Measurements from ENCODE around the gene PSMB7. TPM values are rescaled to one million over a fixed set of nuclear protein-coding genes. Genes with fewer than 3 reads are reported as not detected.

PSMB7 gene
- total and polyA plus RNA-seq, 12 donors = 148 to 308 (median 163) TPM

DNA sequence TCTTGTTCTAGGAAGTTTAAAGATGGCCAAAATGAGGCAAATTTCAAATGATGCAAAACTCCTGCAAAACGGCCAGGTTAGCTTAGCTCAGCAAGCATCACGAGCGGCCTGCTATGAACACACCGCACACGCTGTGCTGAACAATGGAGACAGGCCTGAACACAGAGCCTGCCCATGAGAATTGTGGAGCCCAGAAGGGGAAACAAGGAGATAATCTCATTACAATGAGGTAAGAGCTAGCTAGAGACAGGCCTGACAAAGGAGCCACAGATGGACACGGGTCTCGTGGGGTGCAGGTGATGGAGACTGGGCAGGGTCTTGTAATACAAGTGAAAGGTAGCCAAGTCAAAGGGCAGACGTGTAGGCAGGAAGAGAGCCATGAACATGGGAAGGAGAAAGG, 50.2 kb downstream of the PSMB7 start:
- no peak for ATAC-seq
- TF ChIP-seq, protein P1, sequence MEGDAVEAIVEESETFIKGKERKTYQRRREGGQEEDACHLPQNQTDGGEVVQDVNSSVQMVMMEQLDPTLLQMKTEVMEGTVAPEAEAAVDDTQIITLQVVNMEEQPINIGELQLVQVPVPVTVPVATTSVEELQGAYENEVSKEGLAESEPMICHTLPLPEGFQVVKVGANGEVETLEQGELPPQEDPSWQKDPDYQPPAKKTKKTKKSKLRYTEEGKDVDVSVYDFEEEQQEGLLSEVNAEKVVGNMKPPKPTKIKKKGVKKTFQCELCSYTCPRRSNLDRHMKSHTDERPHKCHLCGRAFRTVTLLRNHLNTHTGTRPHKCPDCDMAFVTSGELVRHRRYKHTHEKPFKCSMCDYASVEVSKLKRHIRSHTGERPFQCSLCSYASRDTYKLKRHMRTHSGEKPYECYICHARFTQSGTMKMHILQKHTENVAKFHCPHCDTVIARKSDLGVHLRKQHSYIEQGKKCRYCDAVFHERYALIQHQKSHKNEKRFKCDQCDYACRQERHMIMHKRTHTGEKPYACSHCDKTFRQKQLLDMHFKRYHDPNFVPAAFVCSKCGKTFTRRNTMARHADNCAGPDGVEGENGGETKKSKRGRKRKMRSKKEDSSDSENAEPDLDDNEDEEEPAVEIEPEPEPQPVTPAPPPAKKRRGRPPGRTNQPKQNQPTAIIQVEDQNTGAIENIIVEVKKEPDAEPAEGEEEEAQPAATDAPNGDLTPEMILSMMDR (IDR thresholded peaks at IDR 0.05) = no peak
- Histone ChIP-seq H3K27me3 (no peaks in the 10 kb centered on the region), H3K4me1 (peaks cover 0 to 49% (median 22%) of the 10 kb centered on the region in 9 donors), H3K27ac (no peak overlapping the region), H3K9me3 (no peaks in the 10 kb centered on the region), H3K36me3 (peaks cover 0 to 27% (median 0%) of the 10 kb centered on the region in 9 donors), H3K4me3 (no peak overlapping the region)
- intact Hi-C loops (cut with DNase I) = no loop called here
- 92% methylated on average over 8 of the region's 8 CpGs for WGBS, 2 donors
- DNase-seq = no peak

GRCh38 chr9:124364141-124364540, 51.1 kb downstream of the PSMB7 start:
- WGBS, 2 donors = 93 to 95% methylated on average over 4 of the region's 4 CpGs
- H3K4me3 ChIP-seq = no peak overlapping the region
- ATAC-seq (no peak), DNase-seq (no peak)
- no peak overlapping the region for H3K27ac ChIP-seq
- no peaks in the 10 kb centered on the region for H3K9me3 ChIP-seq
- TF ChIP-seq, protein P1 (IDR thresholded peaks at IDR 0.05) = no peak
- no peaks in the 10 kb centered on the region for H3K27me3 ChIP-seq
- intact Hi-C loops (cut with DNase I) = no loop called here
- peaks cover 0 to 27% (median 0%) of the 10 kb centered on the region in 9 donors for H3K36me3 ChIP-seq
- H3K4me1 ChIP-seq = peaks cover 0 to 41% (median 18%) of the 10 kb centered on the region in 9 donors

GRCh38 chr9:124363326-124364096, 51.7 kb downstream of the PSMB7 start:
- intact Hi-C loops (cut with DNase I) = no loop called here
- peaks cover 0 to 41% (median 18%) of the 10 kb centered on the region in 9 donors for H3K4me1 ChIP-seq

GRCh38 chr9:124361128-124361527, 54.1 kb downstream of the PSMB7 start:
- H3K4me3 ChIP-seq = no peak overlapping the region
- ATAC-seq (no peak), DNase-seq (no peak)
- peaks cover 0 to 42% (median under 1%) of the 10 kb centered on the region in 9 donors for H3K36me3 ChIP-seq
- WGBS, 2 donors = 91 to 93% methylated on average over 8 of the region's 8 CpGs
- no peaks in the 10 kb centered on the region for H3K27me3 ChIP-seq
- H3K4me1 ChIP-seq = peaks cover 0 to 44% (median 19%) of the 10 kb centered on the region in 9 donors
- no peak overlapping the region for H3K27ac ChIP-seq
- H3K9me3 ChIP-seq = no peaks in the 10 kb centered on the region
- TF ChIP-seq, protein P1 (IDR thresholded peaks at IDR 0.05) = no peak
- intact Hi-C loops (cut with DNase I) = no loop called here

More at GRCh38 chr9:124363326-124364096, 51.7 kb downstream of the PSMB7 start:
- no peaks in the 10 kb centered on the region for H3K27me3 ChIP-seq
- H3K4me3 ChIP-seq = no peak overlapping the region
- H3K27ac ChIP-seq = no peak overlapping the region
- H3K9me3 ChIP-seq = no peaks in the 10 kb centered on the region
- H3K36me3 ChIP-seq = peaks cover 0 to 27% (median 0%) of the 10 kb centered on the region in 9 donors
- 94 to 96% methylated on average over 21 of the region's 21 CpGs for WGBS, 2 donors
- ATAC-seq (no peak), DNase-seq (no peak)
- TF ChIP-seq, protein P1 (IDR thresholded peaks at IDR 0.05) = no peak
